Calu3 (cell line): ENCODE data around the gene LZTFL1. TPM values are rescaled to one million over a fixed set of nuclear protein-coding genes. Genes with fewer than 3 reads are reported as not detected.

Source experiments
- Bru-seq: library from RNA; stranded (reverse); fragments of 400-500 nt; gene quantifications from one replicate; lab custom pipeline; 2021; lab: Mats Ljungman, UMichigan
- BruChase-seq, 2 experiments: library from RNA; stranded (reverse); fragments of 400-500 nt; gene quantifications; one replicate each; lab custom pipeline; 2021; lab: Mats Ljungman, UMichigan
- BruUV-seq: library from RNA; stranded (reverse); fragments of 400-500 nt; replicated peaks from 2 replicates; lab custom pipeline; 2021; lab: Mats Ljungman, UMichigan
- CTCF ChIA-PET: fragments of 300-600 bp; sonication (Branson Sonifier 250); formaldehyde crosslinking; loops from one replicate; lab custom pipeline; 2022; ENCODE audit warnings: antibody characterized with exemption; lab: Charles Lee
- DNase-seq: peaks from one replicate; pipeline ENCODE4 v3.0.0; 2022
- H3K27ac Mint-ChIP-seq: one replicate; pipeline ENCODE4 v1.8.0; 2022; ENCODE audit warnings: mixed read lengths; ENCODE audit not compliant: unreplicated experiment
- H3K27me3 Mint-ChIP-seq: one replicate; pipeline ENCODE4 v1.8.0; 2022; ENCODE audit warnings: mixed read lengths; ENCODE audit not compliant: unreplicated experiment
- H3K36me3 Mint-ChIP-seq: one replicate; pipeline ENCODE4 v1.8.0; 2022; ENCODE audit warnings: mild to moderate bottlenecking, moderate library complexity, mixed read lengths; ENCODE audit not compliant: insufficient read depth, unreplicated experiment
- H3K4me1 Mint-ChIP-seq: one replicate; pipeline ENCODE4 v1.8.0; 2022; ENCODE audit warnings: mild to moderate bottlenecking, low read depth, mixed read lengths; ENCODE audit not compliant: unreplicated experiment
- H3K4me3 Mint-ChIP-seq: one replicate; pipeline ENCODE4 v1.8.0; 2022; ENCODE audit warnings: mild to moderate bottlenecking, low read depth, moderate library complexity, mixed read lengths; ENCODE audit not compliant: unreplicated experiment
- H3K9me3 Mint-ChIP-seq: one replicate; pipeline ENCODE4 v1.8.0; 2022; ENCODE audit warnings: low read depth, mixed read lengths; ENCODE audit not compliant: unreplicated experiment
- CTCF ChIP-seq: fragments of 200-600 bp; IDR thresholded peaks from one replicate; pipeline ENCODE4 v1.8.0; 2022; ENCODE audit warnings: antibody characterized with exemption; ENCODE audit not compliant: unreplicated experiment
- intact Hi-C: fragments of 100-400 bp; cut with micrococcal nuclease; formaldehyde crosslinking; loops from one replicate; pipeline ENCODE4 v1.10.0; 2022; ENCODE audit not compliant: unreplicated experiment
- long read RNA-seq: library from polyadenylated mRNA; stranded (forward); transcript quantifications from one replicate; pipeline ENCODE4 v2.0.0, GENCODE V29; 2022
- total RNA-seq: library from RNA; stranded (reverse); gene quantifications from 2 replicates; pipeline ENCODE4 v1.2.3, GENCODE V29; 2022

The LZTFL1 gene, protein sequence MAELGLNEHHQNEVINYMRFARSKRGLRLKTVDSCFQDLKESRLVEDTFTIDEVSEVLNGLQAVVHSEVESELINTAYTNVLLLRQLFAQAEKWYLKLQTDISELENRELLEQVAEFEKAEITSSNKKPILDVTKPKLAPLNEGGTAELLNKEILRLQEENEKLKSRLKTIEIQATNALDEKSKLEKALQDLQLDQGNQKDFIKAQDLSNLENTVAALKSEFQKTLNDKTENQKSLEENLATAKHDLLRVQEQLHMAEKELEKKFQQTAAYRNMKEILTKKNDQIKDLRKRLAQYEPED
- 9.3 and 12.7 TPM in 2 replicates for total RNA-seq
- percentile 45 among the genes with signal in this experiment for Bru-seq, nascent RNA
- percentile 40 among the genes with signal in this experiment for BruChase-seq, experiment 1, labeled RNA remaining after a 6-hour chase
- BruChase-seq, experiment 2, labeled RNA remaining after a 2-hour chase: percentile 37 among the genes with signal in this experiment
- long read RNA-seq, full-length matches to known transcripts: 8 of 11 reads
- long read RNA-seq, partial matches to known transcripts: 0 of 11 reads
- long read RNA-seq, other reads (novel, unspliced or antisense): 3 of 11 reads

DNA sequence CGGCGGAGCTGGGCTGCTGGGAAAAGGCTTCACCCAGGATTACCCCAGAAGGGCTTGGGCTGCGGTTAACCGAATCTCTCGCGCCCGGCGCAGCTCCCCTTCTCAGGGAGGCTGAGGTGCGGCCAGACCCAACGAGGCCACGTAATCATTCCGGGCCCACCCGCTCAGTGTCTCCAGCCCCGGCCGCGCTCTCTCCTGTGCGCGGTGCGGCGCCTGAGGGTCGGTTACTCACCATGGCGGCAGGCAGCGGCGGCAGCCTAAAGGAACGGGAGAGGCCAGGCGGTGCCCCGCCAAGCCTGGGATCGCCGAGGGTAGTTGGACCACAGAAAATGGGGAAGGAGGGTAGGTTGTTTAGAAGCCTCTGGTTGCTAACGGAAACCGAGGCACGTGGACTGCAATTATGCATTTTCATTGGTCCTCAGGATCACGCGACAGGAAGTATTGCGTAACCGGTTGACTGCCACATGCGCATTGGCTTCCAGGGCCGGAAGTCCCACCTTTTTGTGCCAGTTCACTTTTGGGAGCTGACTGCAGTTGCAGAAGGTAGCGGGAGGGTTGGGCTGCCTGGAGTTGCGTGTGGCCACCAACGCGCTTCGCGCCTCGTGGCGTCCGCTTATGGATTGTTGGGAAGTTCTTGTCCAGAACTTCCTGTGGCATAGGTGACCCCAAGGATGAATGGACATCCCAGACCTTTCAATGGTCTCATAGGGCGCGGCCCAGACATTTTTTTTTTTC, at the start of gene LZTFL1:
Gene LZTFL1, minus strand, starts transcription at position 363 of the 735 bp plus-strand sequence. Its CDS starts 128 bp downstream, at position 235.
- CTCF ChIA-PET: interaction anchor here (0.7 to 0.9 kb wide), 2 partner anchors 9 to 15 kb away, joined by 3 read pairs; no protein-coding TSS in a partner anchor
- Mint-ChIP-seq H3K27ac (peak within 1 kb of the TSS; percentile 95), H3K36me3 (peaks cover 23% of the 10 kb centered on the region), H3K4me3 (peak within 1 kb of the TSS; percentile 95), H3K9me3 (no peaks in the 10 kb centered on the region), H3K27me3 (peaks cover 38% of the 10 kb centered on the region), H3K4me1 (peaks cover 8% of the 10 kb centered on the region)
- DNase-seq: peak; percentile 90
- BruUV-seq: no TSS peak
- intact Hi-C loops: loop anchor here (5.0 kb wide), 1 partner anchor 235 kb away; no protein-coding TSS in a partner anchor
- TF ChIP-seq CTCF: no peak

GRCh38 chr3:45890405-45890804, 48.5 kb upstream of the LZTFL1 start:
- peak; percentile 25 for DNase-seq
- Mint-ChIP-seq H3K4me3 (no peak overlapping the region), H3K9me3 (no peaks in the 10 kb centered on the region), H3K27ac (no peak overlapping the region), H3K36me3 (no peaks in the 10 kb centered on the region), H3K4me1 (no peaks in the 10 kb centered on the region), H3K27me3 (peaks cover 13% of the 10 kb centered on the region)
- CTCF ChIA-PET: no interaction called here
- no TSS peak for BruUV-seq
- intact Hi-C loops: no loop called here
- no peak for TF ChIP-seq CTCF

GRCh38 chr3:45889337-45889736, 47.4 kb upstream of the LZTFL1 start:
- Mint-ChIP-seq H3K4me3 (no peak overlapping the region), H3K36me3 (no peaks in the 10 kb centered on the region), H3K27me3 (peaks cover 23% of the 10 kb centered on the region), H3K27ac (no peak overlapping the region), H3K4me1 (no peaks in the 10 kb centered on the region), H3K9me3 (no peaks in the 10 kb centered on the region)
- CTCF ChIA-PET: no interaction called here
- intact Hi-C loops: no loop called here
- TF ChIP-seq CTCF: no peak
- DNase-seq: no peak
- BruUV-seq: no TSS peak

- Mint-ChIP-seq H3K9me3 (no peaks in the 10 kb centered on the region), H3K4me3 (no peak overlapping the region), H3K4me1 (no peaks in the 10 kb centered on the region), H3K27me3 (peaks cover 29% of the 10 kb centered on the region), H3K27ac (no peak overlapping the region), H3K36me3 (no peaks in the 10 kb centered on the region)
- CTCF ChIA-PET: interaction anchor here (0.6 kb wide), 1 partner anchor 913 kb away, joined by 3 read pairs; no protein-coding TSS in a partner anchor
- no peak for TF ChIP-seq CTCF
- no peak for DNase-seq
- intact Hi-C loops: no loop called here
- no TSS peak for BruUV-seq
Observed at GRCh38 chr3:45887759-45888511, 46.0 kb upstream of the LZTFL1 start.
